Testis (tissue), 3 donors: ENCODE data around the gene PRDM10. TPM values are rescaled to one million over a fixed set of nuclear protein-coding genes. Genes with fewer than 3 reads are reported as not detected.

Experiments used
- DNase-seq: peaks from one replicate; pipeline ENCODE4 v3.0.0-alpha.2; 2019
- H3K27ac ChIP-seq, 2 donors: fragments of 200-600 bp; sonication (generic); one replicate each; pipeline ENCODE4 v1.5.1; 2019
- H3K27me3 ChIP-seq: fragments of 200-600 bp; sonication (generic); one replicate; pipeline ENCODE4 v1.5.1; 2019
- H3K36me3 ChIP-seq: fragments of 200-600 bp; sonication (generic); one replicate; pipeline ENCODE4 v1.5.1; 2017; ENCODE audit warnings: low read depth; ENCODE audit errors: missing control alignments
- H3K4me1 ChIP-seq: fragments of 200-600 bp; sonication (generic); one replicate; pipeline ENCODE4 v1.5.1; 2019
- H3K4me3 ChIP-seq, 2 donors: fragments of 200-600 bp; sonication (generic); one replicate each; pipeline ENCODE4 v1.5.1; 2017 to 2019
- H3K9me3 ChIP-seq: fragments of 200-600 bp; sonication (generic); one replicate; pipeline ENCODE4 v1.5.1; 2017
- CTCF ChIP-seq, 3 experiments: fragments of 450-650 bp in 2 of 3; fragments of 200-600 bp in 1 of 3; sonication (generic) in 1 of 3; IDR thresholded peaks; one replicate each; pipeline ENCODE4 v1.5.1; 2016 to 2019; ENCODE audit warnings: antibody characterized with exemption in 3 of 3, mild to moderate bottlenecking in 2 of 3, moderate library complexity in 1 of 3
- POLR2A ChIP-seq: fragments of 450-650 bp; IDR thresholded peaks from one replicate; pipeline ENCODE4 v1.6.1; 2017; ENCODE audit warnings: antibody characterized with exemption, mild to moderate bottlenecking, moderate library complexity
- WGBS, 2 donors: methylation state at CpG; one replicate each; pipeline ENCODE4 v1.1.5; 2018; 5-methylcytosine and 5-hydroxymethylcytosine counted together
- intact Hi-C: fragments of 100-400 bp; cut with DNase I; formaldehyde crosslinking; loops from one replicate; pipeline ENCODE4 v1.15.1; 2023; ENCODE audit warnings: low total_unique reads
- polyA plus RNA-seq: library from polyadenylated mRNA; stranded (reverse); fragments of 350-450 nt; fragmentation: Illumina TruSeq; extraction: RNeasy Lipid Tissue Mini Kit (QIAGEN cat#74804); gene quantifications from one replicate; pipeline ENCODE4 v1.2.3, GENCODE V29; 2014; ENCODE audit warnings: low read depth, low replicate concordance; ENCODE audit not compliant: insufficient read depth
- total RNA-seq, 2 donors: library from RNA; depleted of rRNA; stranded (reverse); fragments of >200 nt; gene quantifications; one replicate each; pipeline ENCODE4 v1.2.3, GENCODE V29; 2016

Gene PRDM10
- total and polyA plus RNA-seq, 3 donors from 2014 or later: 4.9 to 14.7 (median 9.2) TPM

- 98 to 99% methylated on average over 3 of the region's 3 CpGs for WGBS, 2 donors
- H3K27ac ChIP-seq: no peak overlapping the region
- TF ChIP-seq CTCF (IDR thresholded peaks at IDR 0.05) (no peak), POLR2A (no peak)
- no peaks in the 10 kb centered on the region for H3K4me1 ChIP-seq
- H3K4me3 ChIP-seq: no peak overlapping the region
- no peaks in the 10 kb centered on the region for H3K27me3 ChIP-seq
- no peaks in the 10 kb centered on the region for H3K9me3 ChIP-seq
- H3K36me3 ChIP-seq: no peaks in the 10 kb centered on the region
- DNase-seq: no peak
- intact Hi-C loops: no loop called here
Observed at GRCh38 chr11:129985823-129986222, 16.8 kb downstream of the PRDM10 start.

GRCh38 chr11:129980086-129980485, 22.5 kb downstream of the PRDM10 start:
- DNase-seq: no peak
- Histone ChIP-seq H3K36me3 (no peaks in the 10 kb centered on the region), H3K27ac (no peak overlapping the region), H3K27me3 (no peaks in the 10 kb centered on the region), H3K4me3 (no peak overlapping the region), H3K4me1 (no peaks in the 10 kb centered on the region), H3K9me3 (no peaks in the 10 kb centered on the region)
- WGBS, 2 donors: 90 to 93% methylated on average over 8 of the region's 8 CpGs
- no peak for TF ChIP-seq CTCF (IDR thresholded peaks at IDR 0.05)
- no peak for TF ChIP-seq POLR2A
- intact Hi-C loops: no loop called here

- WGBS, 2 donors: 85 to 96% methylated on average over 5 to 7 of the region's 7 CpGs
- DNase-seq: no peak
- intact Hi-C loops: no loop called here
Observed at GRCh38 chr11:129979046-129979605, 23.5 kb downstream of the PRDM10 start.

GRCh38 chr11:129978447-129978846, 24.2 kb downstream of the PRDM10 start:
- intact Hi-C loops: no loop called here
- DNase-seq: no peak
- H3K4me3 ChIP-seq: no peak overlapping the region
- WGBS, 2 donors: 97 to 98% methylated on average over 6 of the region's 6 CpGs
- H3K36me3 ChIP-seq: no peaks in the 10 kb centered on the region
- H3K4me1 ChIP-seq: no peaks in the 10 kb centered on the region
- H3K27me3 ChIP-seq: no peaks in the 10 kb centered on the region
- TF ChIP-seq POLR2A (no peak), CTCF (IDR thresholded peaks at IDR 0.05) (no peak)
- no peaks in the 10 kb centered on the region for H3K9me3 ChIP-seq
- no peak overlapping the region for H3K27ac ChIP-seq

More at GRCh38 chr11:129979046-129979605, 23.5 kb downstream of the PRDM10 start:
- no peak for TF ChIP-seq CTCF (IDR thresholded peaks at IDR 0.05)
- no peak for TF ChIP-seq POLR2A
- Histone ChIP-seq H3K9me3 (no peaks in the 10 kb centered on the region), H3K4me1 (no peaks in the 10 kb centered on the region), H3K36me3 (no peaks in the 10 kb centered on the region), H3K27me3 (no peaks in the 10 kb centered on the region), H3K27ac (no peak overlapping the region), H3K4me3 (no peak overlapping the region)

GRCh38 chr11:129976328-129976727, 26.3 kb downstream of the PRDM10 start:
- 81 to 89% methylated on average over 6 of the region's 6 CpGs for WGBS, 2 donors
- Histone ChIP-seq H3K9me3 (no peaks in the 10 kb centered on the region), H3K27ac (no peak overlapping the region), H3K4me1 (no peaks in the 10 kb centered on the region), H3K36me3 (no peaks in the 10 kb centered on the region), H3K27me3 (no peaks in the 10 kb centered on the region), H3K4me3 (no peak overlapping the region)
- TF ChIP-seq CTCF (IDR thresholded peaks at IDR 0.05) (no peak), POLR2A (no peak)
- intact Hi-C loops: no loop called here
- DNase-seq: no peak
